Rectal smooth muscle tissue (tissue), 1 donor: ENCODE data around the gene ZNF804A.

ENCODE experiments used
- H3K27ac ChIP-seq: one replicate; pipeline ENCODE4 v1.7.0; 2013; ENCODE audit warnings: low read depth, low read length, inconsistent platforms
- H3K27me3 ChIP-seq: one replicate; pipeline ENCODE4 v1.7.0; 2013; ENCODE audit warnings: low read length; ENCODE audit not compliant: control insufficient read depth, insufficient read depth
- H3K36me3 ChIP-seq: one replicate; pipeline ENCODE4 v1.7.0; 2013; ENCODE audit warnings: low read length; ENCODE audit not compliant: control insufficient read depth, insufficient read depth
- H3K4me1 ChIP-seq: one replicate; pipeline ENCODE4 v1.7.0; 2013; ENCODE audit warnings: low read length; ENCODE audit not compliant: control insufficient read depth, insufficient read depth
- H3K4me3 ChIP-seq: one replicate; pipeline ENCODE4 v1.7.0; 2013; ENCODE audit warnings: low read length
- H3K9ac ChIP-seq: one replicate; pipeline ENCODE4 v1.7.0; 2013; ENCODE audit warnings: low read length

Gene ZNF804A

GRCh38 chr2:184799379-184799778 lies 201.1 kb downstream of the ZNF804A start:
- Histone ChIP-seq H3K4me1 (no peaks in the 10 kb centered on the region), H3K27me3 (no peaks in the 10 kb centered on the region), H3K4me3 (no peak overlapping the region), H3K9ac (no peak overlapping the region), H3K27ac (no peak overlapping the region), H3K36me3 (no peaks in the 10 kb centered on the region)

- no peak overlapping the region for H3K9ac ChIP-seq
- no peaks in the 10 kb centered on the region for H3K27me3 ChIP-seq
- H3K27ac ChIP-seq: no peak overlapping the region
- H3K36me3 ChIP-seq: no peaks in the 10 kb centered on the region
- no peaks in the 10 kb centered on the region for H3K4me1 ChIP-seq
- no peak overlapping the region for H3K4me3 ChIP-seq
These were observed 216.1 kb downstream of the ZNF804A start for GRCh38 chr2:184814421-184814820.

GRCh38 chr2:184815824-184816223 lies 217.5 kb downstream of the ZNF804A start:
- Histone ChIP-seq H3K36me3 (no peaks in the 10 kb centered on the region), H3K4me3 (no peak overlapping the region), H3K9ac (no peak overlapping the region), H3K27ac (no peak overlapping the region), H3K4me1 (no peaks in the 10 kb centered on the region), H3K27me3 (no peaks in the 10 kb centered on the region)

- Histone ChIP-seq H3K27me3 (no peaks in the 10 kb centered on the region), H3K4me3 (no peak overlapping the region), H3K36me3 (no peaks in the 10 kb centered on the region), H3K9ac (no peak overlapping the region), H3K27ac (no peak overlapping the region), H3K4me1 (no peaks in the 10 kb centered on the region)
These were observed 226.3 kb downstream of the ZNF804A start for GRCh38 chr2:184824597-184824996.

- H3K27ac ChIP-seq: no peak overlapping the region
- H3K4me1 ChIP-seq: no peaks in the 10 kb centered on the region
- H3K4me3 ChIP-seq: no peak overlapping the region
- H3K9ac ChIP-seq: no peak overlapping the region
- H3K36me3 ChIP-seq: no peaks in the 10 kb centered on the region
- H3K27me3 ChIP-seq: no peaks in the 10 kb centered on the region
These were observed 232.2 kb downstream of the ZNF804A start for GRCh38 chr2:184830531-184830930.

- Histone ChIP-seq H3K4me3 (no peak overlapping the region), H3K4me1 (no peaks in the 10 kb centered on the region), H3K36me3 (no peaks in the 10 kb centered on the region), H3K9ac (no peak overlapping the region), H3K27me3 (no peaks in the 10 kb centered on the region), H3K27ac (no peak overlapping the region)
These were observed 236.5 kb downstream of the ZNF804A start for GRCh38 chr2:184834699-184835397.

GRCh38 chr2:184835398-184835715 lies 237.0 kb downstream of the ZNF804A start:
- H3K27ac ChIP-seq: no peak overlapping the region
- no peak overlapping the region for H3K9ac ChIP-seq
- no peak overlapping the region for H3K4me3 ChIP-seq
- H3K4me1 ChIP-seq: no peaks in the 10 kb centered on the region
- H3K36me3 ChIP-seq: no peaks in the 10 kb centered on the region
- no peaks in the 10 kb centered on the region for H3K27me3 ChIP-seq

- no peaks in the 10 kb centered on the region for H3K27me3 ChIP-seq
- no peaks in the 10 kb centered on the region for H3K4me1 ChIP-seq
- H3K27ac ChIP-seq: no peak overlapping the region
- no peak overlapping the region for H3K9ac ChIP-seq
- no peaks in the 10 kb centered on the region for H3K36me3 ChIP-seq
- no peak overlapping the region for H3K4me3 ChIP-seq
These were observed 249.0 kb downstream of the ZNF804A start for GRCh38 chr2:184847331-184847730.

- H3K27ac ChIP-seq: no peak overlapping the region
- H3K4me1 ChIP-seq: no peaks in the 10 kb centered on the region
These were observed 251.2 kb downstream of the ZNF804A start for GRCh38 chr2:184849516-184849915.

GRCh38 chr2:184851576-184851975 lies 253.2 kb downstream of the ZNF804A start:
- Histone ChIP-seq H3K27ac (no peak overlapping the region), H3K9ac (no peak overlapping the region), H3K36me3 (no peaks in the 10 kb centered on the region), H3K4me1 (no peaks in the 10 kb centered on the region), H3K27me3 (no peaks in the 10 kb centered on the region), H3K4me3 (no peak overlapping the region)

More at GRCh38 chr2:184849516-184849915, 251.2 kb downstream of the ZNF804A start:
- Histone ChIP-seq H3K4me3 (no peak overlapping the region), H3K9ac (no peak overlapping the region), H3K27me3 (no peaks in the 10 kb centered on the region), H3K36me3 (no peaks in the 10 kb centered on the region)

GRCh38 chr2:184859187-184859586 lies 260.9 kb downstream of the ZNF804A start:
- Histone ChIP-seq H3K27me3 (no peaks in the 10 kb centered on the region), H3K36me3 (no peaks in the 10 kb centered on the region), H3K9ac (no peak overlapping the region)

GRCh38 chr2:184860744-184861143 lies 262.4 kb downstream of the ZNF804A start:
- Histone ChIP-seq H3K4me3 (no peak overlapping the region), H3K27ac (no peak overlapping the region), H3K36me3 (no peaks in the 10 kb centered on the region), H3K4me1 (no peaks in the 10 kb centered on the region), H3K9ac (no peak overlapping the region), H3K27me3 (no peaks in the 10 kb centered on the region)

More at GRCh38 chr2:184859187-184859586, 260.9 kb downstream of the ZNF804A start:
- H3K4me1 ChIP-seq: no peaks in the 10 kb centered on the region
- no peak overlapping the region for H3K27ac ChIP-seq
- no peak overlapping the region for H3K4me3 ChIP-seq

- Histone ChIP-seq H3K27ac (no peak overlapping the region), H3K36me3 (no peaks in the 10 kb centered on the region), H3K27me3 (no peaks in the 10 kb centered on the region), H3K9ac (no peak overlapping the region), H3K4me3 (no peak overlapping the region), H3K4me1 (no peaks in the 10 kb centered on the region)
These were observed 276.9 kb downstream of the ZNF804A start for GRCh38 chr2:184875212-184875611.
